Measurements from ENCODE around the gene PRKCSH. TPM values are rescaled to one million over a fixed set of nuclear protein-coding genes. Genes with fewer than 3 reads are reported as not detected.

PRKCSH gene
- total RNA-seq, 1 donor from 2014 or later, result 79.1 TPM

DNA sequence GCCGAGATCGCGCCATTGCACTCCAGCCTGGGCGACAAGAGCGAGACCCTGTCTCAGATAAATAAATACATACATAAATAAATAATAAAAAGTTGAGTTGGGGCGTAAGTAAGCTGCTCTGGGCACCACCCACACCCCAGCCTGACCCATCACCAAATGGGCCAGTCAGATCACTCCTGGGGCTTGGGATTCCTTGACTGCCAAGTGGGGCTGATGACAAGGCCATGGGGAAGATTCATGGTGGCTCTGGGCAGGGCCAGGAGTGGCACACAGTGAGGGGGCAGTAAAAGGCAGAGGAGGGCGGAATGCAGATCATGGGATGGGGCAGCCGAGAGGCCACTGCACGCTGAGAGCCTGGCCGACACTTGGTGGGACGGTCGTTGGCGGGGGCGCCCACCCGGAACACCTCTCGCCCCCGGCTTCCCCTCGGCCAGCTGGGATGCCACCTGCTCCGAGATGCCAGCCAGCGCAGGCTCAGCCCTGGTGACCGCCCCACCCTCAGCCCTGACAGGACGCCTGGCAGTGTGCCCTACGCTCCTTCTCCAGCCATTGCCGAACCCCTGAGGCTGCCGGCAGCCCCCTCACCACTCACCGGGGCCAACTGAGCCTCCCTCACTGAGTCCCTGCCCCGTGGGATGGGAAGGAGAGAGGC is 59.3 kb downstream of the PRKCSH start:
- intact Hi-C loops (cut with DNase I), result no loop called here
- TF ChIP-seq POLR2A (IDR thresholded peaks at IDR 0.05) (no peak), POLR2AphosphoS5 (IDR thresholded peaks at IDR 0.05; ENCODE audit: insufficient read depth in 1 of 2, low read depth in 1 of 2) (no peak)
- TF ChIP-seq, protein P1, sequence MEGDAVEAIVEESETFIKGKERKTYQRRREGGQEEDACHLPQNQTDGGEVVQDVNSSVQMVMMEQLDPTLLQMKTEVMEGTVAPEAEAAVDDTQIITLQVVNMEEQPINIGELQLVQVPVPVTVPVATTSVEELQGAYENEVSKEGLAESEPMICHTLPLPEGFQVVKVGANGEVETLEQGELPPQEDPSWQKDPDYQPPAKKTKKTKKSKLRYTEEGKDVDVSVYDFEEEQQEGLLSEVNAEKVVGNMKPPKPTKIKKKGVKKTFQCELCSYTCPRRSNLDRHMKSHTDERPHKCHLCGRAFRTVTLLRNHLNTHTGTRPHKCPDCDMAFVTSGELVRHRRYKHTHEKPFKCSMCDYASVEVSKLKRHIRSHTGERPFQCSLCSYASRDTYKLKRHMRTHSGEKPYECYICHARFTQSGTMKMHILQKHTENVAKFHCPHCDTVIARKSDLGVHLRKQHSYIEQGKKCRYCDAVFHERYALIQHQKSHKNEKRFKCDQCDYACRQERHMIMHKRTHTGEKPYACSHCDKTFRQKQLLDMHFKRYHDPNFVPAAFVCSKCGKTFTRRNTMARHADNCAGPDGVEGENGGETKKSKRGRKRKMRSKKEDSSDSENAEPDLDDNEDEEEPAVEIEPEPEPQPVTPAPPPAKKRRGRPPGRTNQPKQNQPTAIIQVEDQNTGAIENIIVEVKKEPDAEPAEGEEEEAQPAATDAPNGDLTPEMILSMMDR (IDR thresholded peaks at IDR 0.05), result no peak
- H3K27ac ChIP-seq, result no peak overlapping the region
- peaks cover 0 to 12% of the 10 kb centered on the region in 2 donors for H3K36me3 ChIP-seq
- DNase-seq (ENCODE audit: extremely low spot score in 2 of 2), result no peak
- no peaks in the 10 kb centered on the region for H3K27me3 ChIP-seq
- H3K9me3 ChIP-seq, result no peaks in the 10 kb centered on the region
- no peak overlapping the region for H3K4me3 ChIP-seq
- H3K4me1 ChIP-seq, result no peaks in the 10 kb centered on the region

DNA sequence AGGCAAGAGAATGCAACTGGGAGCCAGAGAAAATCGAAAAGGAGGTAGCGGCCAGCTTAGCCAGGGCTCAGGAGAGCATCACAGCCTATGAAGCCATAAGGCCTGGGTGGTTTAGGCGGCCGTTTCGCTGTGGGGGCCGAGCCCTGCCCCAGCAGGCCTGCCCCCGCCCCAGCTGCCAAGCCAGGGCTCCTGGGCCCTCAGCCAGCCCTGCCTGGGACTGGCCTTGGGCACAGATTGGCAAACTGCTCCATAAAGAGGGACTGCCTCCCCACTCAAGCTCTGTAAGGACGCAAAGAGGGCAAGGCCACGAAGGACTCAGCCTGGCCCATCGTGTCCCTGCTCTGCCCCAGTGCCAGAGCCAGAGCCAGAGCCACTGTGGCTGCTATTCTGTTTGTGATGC is 60.0 kb downstream of the PRKCSH start:
- H3K36me3 ChIP-seq, result peaks cover 0 to 12% of the 10 kb centered on the region in 2 donors
- DNase-seq (ENCODE audit: extremely low spot score in 2 of 2), result no peak
- H3K4me1 ChIP-seq, result no peaks in the 10 kb centered on the region
- TF ChIP-seq POLR2AphosphoS5 (IDR thresholded peaks at IDR 0.05; ENCODE audit: insufficient read depth in 1 of 2, low read depth in 1 of 2), result no peak
- TF ChIP-seq, protein P1 (IDR thresholded peaks at IDR 0.05), result no peak
- TF ChIP-seq POLR2A (IDR thresholded peaks at IDR 0.05), result no peak
- no peak overlapping the region for H3K4me3 ChIP-seq
- intact Hi-C loops (cut with DNase I), result no loop called here
- no peak overlapping the region for H3K27ac ChIP-seq
- no peaks in the 10 kb centered on the region for H3K9me3 ChIP-seq
- no peaks in the 10 kb centered on the region for H3K27me3 ChIP-seq

DNA sequence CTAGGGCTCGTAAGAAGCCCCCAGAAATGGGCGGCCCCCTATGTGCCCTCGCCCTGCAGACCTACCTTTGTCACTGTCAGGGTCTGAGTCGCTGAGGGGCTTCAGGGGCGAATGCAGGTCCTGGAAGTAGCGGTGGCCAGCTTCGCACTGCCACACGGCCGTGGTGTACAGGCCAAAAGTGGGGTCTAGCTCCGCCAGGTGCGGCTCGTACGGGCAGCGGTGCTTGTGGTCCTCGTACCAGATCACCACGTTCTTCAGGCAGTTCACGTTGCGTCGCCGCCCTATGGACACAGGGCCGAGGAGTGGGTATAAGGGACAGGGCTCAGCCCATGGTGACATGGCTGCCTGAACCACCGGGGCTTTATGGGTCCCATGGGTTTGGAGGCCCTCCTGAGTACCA is 60.5 kb downstream of the PRKCSH start:
- Histone ChIP-seq H3K36me3 (peaks cover 0 to 12% of the 10 kb centered on the region in 2 donors), H3K27me3 (no peaks in the 10 kb centered on the region), H3K4me1 (no peaks in the 10 kb centered on the region), H3K4me3 (no peak overlapping the region), H3K27ac (no peak overlapping the region), H3K9me3 (no peaks in the 10 kb centered on the region)
- TF ChIP-seq POLR2AphosphoS5 (IDR thresholded peaks at IDR 0.05; ENCODE audit: insufficient read depth in 1 of 2, low read depth in 1 of 2) (no peak), POLR2A (IDR thresholded peaks at IDR 0.05) (no peak)
- TF ChIP-seq, protein P1 (IDR thresholded peaks at IDR 0.05), result no peak
- intact Hi-C loops (cut with DNase I), result no loop called here
- no peak for DNase-seq (ENCODE audit: extremely low spot score in 2 of 2)

DNA sequence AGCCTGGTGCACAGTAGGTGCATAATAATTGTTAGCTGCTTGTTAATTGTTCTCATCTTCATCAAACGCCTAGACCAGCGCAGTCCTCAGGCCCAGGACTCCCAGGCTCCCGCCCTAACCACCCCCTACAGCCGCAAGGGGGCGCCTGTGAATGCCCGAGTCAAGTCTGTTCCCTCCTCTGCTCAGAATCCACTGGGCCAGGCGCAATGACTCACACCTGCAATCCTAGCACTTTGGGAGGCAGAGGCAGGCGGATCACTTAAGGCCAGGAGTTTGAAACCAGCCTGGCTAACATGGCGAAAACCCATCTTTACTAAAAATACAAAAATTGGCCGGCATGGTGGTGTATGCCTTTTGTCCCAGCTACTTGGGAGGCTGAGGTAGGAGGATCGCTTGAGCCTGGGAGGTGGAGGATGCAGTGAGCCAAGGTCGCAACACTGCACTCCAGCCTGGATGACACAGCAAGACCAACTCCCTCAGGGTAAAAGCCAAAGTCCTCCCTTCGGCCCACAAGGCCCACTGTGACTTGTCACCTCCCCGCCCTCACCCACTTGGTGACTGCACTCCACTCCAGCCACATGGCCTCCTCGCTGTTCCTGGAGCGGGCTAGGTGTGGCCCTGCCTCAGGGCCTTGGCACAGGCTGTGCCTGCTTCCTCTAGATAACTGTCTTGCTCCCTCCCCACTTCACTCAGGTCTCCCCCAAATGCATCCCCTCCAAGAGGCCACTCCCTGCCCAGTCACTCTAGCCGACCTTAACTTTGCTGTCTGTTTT is 61.1 kb downstream of the PRKCSH start:
- peaks cover 0 to 12% of the 10 kb centered on the region in 2 donors for H3K36me3 ChIP-seq
- no peaks in the 10 kb centered on the region for H3K9me3 ChIP-seq
- H3K4me1 ChIP-seq, result no peaks in the 10 kb centered on the region
- TF ChIP-seq, protein P1 (IDR thresholded peaks at IDR 0.05), result peak in 2 of 3 experiments; percentile 28 to 60
- no peak for TF ChIP-seq POLR2AphosphoS5 (IDR thresholded peaks at IDR 0.05; ENCODE audit: insufficient read depth in 1 of 2, low read depth in 1 of 2)
- intact Hi-C loops (cut with DNase I), result no loop called here
- H3K27me3 ChIP-seq, result no peaks in the 10 kb centered on the region
- H3K4me3 ChIP-seq, result no peak overlapping the region
- no peak for DNase-seq (ENCODE audit: extremely low spot score in 2 of 2)
- no peak overlapping the region for H3K27ac ChIP-seq

DNA sequence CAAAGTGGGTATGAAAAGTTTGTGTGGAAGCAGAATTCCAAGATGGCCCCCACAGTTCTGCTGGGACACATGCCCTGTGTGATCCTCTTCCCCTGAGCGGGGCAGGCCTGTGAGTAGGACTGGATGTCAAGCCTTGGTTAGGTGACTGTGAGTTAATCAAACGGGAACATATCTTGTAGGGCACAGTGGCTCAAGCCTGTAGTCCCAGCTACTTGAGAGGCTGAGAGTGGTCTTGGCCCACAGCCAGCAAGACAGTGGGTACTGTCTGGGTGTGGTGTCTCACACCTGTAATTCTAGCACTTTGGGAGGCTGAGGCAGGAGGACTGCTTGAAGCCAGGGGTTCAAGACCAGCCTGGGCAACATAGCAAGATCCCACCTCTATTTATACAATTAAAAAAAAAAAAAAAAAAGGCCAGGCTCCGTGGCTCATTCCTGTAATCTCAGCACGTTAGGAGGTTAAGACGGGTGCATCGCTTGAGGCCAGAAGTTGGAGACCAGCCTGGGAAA is 63.8 kb downstream of the PRKCSH start:
- Histone ChIP-seq H3K36me3 (peaks cover 0 to 12% of the 10 kb centered on the region in 2 donors), H3K27ac (no peak overlapping the region), H3K4me3 (no peak overlapping the region), H3K4me1 (no peaks in the 10 kb centered on the region), H3K27me3 (no peaks in the 10 kb centered on the region), H3K9me3 (no peaks in the 10 kb centered on the region)
- intact Hi-C loops (cut with DNase I), result no loop called here
- TF ChIP-seq, protein P1 (IDR thresholded peaks at IDR 0.05), result no peak
- TF ChIP-seq POLR2AphosphoS5 (IDR thresholded peaks at IDR 0.05; ENCODE audit: insufficient read depth in 1 of 2, low read depth in 1 of 2), result no peak
- TF ChIP-seq POLR2A (IDR thresholded peaks at IDR 0.05), result no peak
- no peak for DNase-seq (ENCODE audit: extremely low spot score in 2 of 2)

Data from vagina (tissue), 2 donors.